ENCODE data around the gene TTC7B.

The TTC7B gene

DNA sequence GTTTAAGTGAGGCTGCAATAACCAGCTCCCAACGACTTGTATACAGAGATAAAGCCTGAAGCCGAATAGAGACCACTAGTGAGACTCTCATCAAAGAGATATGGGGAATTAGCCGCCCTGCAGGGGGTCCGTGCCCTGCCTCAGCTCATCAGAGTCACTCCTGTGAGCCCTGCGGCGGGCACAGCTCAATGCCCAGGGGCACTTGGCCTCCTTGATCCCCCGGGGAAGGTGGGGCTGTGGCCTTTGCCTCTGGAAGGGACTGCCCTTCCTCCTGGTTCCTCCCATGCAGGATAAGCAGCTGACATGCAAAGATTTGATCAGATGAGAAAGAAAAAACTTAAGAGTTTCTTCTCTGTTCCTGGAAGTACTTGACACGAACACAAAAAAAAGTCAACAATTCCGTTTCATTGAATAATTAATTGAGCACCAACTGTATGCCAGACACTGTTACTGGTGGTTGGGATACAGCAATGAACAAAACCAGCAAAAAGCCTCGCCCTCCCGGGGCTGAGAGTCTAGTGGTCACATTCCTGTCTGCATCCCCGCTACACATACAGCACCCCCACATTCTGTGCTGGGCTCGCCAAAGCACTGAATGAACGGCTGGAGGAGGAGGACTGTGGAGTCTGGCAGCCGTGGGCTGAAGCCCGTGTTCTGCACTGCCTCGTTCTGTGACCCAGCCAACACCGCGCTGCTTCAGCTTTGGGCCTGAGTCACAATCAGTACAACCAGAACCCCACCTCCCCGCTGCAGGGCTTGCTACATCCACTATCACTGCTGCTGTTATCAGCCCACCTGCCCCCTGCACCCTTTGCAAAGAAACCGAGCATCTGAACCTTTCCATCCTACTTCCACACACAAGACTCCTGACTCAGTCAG, 10.3 kb downstream of the TTC7B start:
- no peak for DNase-seq (ENCODE audit: low spot score)

DNA sequence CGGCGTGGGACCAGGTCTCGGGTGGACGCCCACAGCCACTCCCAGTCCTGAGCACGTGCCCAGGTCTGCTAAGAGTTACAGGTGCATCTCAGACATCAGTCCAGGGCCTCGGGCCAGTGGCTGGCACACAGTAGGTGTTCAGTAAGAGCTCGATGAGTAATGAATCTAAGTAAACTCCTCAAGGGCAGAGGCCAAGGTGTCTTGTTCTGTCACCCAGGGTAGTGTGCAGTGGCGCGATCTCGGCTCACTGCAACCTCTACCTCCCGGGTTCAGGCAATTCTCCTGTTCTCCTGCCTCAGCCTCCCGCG, 11.2 kb downstream of the TTC7B start:
- no peak for DNase-seq (ENCODE audit: low spot score)

DNA sequence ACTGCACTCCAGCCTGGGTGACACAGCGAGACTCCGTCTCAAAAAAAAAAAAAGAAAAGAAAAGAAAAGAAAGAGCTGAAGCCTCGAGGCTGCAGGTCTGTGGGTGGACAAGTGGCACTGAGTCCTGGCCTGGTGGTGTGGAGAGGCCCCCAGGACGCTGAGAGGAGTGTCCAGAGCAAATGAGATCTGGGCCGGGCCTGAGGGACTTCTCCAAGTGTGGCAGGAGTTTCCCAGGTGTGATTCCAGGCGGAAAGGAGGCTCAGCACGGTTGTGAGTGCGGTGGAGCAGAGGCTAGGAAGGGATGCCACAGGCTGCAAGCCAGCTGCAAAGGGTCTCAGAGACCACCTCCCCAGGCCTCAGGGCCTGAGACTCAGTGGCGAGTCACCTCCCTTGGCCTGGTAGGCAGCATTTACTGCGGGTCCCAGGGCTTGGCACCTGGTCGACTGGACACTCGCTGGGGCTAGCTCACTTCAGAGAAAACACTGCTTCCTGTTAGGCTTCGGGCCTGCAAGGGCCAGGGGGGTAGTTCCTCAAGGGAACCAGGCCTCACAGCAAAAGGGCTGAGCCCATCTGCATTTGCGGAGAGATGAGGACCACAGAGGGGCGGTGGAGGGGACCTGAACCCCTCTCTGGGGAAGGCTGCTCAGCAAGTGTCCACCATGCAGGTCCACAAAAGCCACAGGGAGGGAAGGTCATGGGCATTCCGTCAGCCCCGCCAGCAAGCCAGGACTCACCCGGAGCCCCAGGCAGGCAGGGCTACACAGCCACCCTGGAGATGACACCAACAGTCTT, 11.7 kb downstream of the TTC7B start:
- DNase-seq (ENCODE audit: low spot score): no peak

DNA sequence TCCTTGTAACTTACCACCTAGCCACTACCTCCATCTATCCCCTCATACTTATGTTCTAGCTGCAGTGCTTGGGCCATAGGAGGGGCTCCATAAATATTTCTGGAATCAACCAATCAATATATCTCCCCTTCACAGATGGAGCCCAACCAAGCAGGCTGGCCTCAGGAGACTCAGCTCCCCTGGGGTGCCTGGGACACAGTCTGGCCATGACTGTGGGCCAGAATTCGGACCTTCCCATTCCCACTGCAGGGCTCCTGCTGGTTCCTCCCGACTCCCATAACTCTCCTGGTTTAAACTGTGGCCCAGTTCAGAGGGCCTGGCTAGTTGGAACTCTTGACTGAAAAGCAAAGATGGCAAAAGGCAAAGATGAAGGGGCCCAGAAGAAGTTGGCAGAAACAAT, 13.0 kb downstream of the TTC7B start:
- DNase-seq (ENCODE audit: low spot score): no peak

DNA sequence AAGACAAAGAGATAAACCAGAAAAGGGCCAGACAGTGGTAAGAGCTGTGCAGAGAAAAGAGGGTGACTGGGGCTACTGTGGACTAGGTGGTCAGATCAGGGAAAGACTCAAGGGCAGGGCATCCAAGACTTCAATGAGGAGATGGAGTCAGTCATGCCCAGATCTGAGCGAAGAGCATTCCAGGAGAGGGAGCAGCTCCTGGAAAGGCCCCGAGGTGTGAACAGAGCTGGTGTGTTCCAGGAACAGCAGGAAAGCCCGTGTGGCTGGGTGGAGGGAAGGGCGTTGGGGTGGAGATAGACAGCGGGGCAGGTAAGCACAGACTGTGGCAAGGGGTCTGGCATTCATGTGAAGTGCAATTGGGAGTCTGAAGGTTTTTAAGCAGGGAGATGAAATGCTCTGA, 16.8 kb downstream of the TTC7B start:
- no peak for DNase-seq (ENCODE audit: low spot score)

DNA sequence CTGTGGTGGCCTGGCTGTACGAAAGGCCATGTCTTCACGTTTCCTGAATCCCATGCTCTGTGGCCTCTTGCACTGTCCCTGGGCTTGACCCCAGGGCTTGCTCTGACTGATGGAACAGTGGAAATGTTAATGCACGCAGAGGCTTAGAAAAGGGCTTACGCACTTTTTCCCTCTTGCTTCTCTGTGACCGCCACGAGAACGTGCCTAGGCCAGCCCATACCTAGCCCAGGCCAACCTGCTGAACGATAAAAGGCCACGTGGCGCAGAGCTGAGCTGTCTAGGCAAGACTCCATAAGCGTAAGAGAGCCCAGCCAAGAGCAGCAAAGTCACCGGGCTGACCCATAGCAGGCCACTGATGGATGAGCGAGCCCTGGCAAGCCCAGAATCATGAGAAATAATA, 18.3 kb downstream of the TTC7B start:
- DNase-seq (ENCODE audit: low spot score): no peak

DNA sequence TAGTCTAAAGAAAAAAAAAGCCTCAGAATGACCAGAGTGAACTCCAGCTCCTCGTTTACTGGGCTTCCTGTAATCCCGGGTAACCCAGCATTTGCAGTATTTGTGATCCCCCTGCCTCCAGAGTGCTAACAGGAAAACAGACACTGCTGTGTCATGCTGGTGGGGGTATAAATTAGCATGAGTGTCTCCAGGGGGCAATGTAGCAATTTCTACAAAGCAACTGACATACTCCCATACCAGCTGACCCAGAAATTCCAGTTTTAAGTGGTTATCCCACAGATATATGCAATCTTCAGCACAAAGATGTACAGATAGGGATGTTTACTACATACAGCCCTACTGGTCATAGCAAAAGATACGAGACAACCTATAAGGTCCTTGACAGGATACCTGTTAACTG, 18.8 kb downstream of the TTC7B start:
- DNase-seq (ENCODE audit: low spot score): no peak

DNA sequence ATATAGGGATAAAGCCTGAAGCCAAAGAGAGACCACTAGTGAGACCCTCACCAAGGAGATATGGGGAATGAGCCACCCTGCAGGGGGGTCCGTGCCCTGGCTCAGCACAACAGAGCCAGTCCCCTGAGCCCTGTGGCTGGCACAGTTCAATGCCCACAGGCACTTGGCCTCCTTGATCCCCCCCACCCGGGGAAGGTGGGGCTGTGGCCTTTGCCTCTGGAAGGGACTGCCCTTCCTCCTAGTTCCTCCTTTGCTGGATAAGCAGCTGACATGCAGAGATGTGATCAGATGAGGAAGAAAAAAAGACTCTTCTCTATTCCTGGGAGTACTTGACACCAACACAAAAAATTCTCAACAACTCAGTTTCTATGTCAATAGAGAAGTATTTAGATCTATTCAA, 19.9 kb downstream of the TTC7B start:
- DNase-seq (ENCODE audit: low spot score): no peak

DNA sequence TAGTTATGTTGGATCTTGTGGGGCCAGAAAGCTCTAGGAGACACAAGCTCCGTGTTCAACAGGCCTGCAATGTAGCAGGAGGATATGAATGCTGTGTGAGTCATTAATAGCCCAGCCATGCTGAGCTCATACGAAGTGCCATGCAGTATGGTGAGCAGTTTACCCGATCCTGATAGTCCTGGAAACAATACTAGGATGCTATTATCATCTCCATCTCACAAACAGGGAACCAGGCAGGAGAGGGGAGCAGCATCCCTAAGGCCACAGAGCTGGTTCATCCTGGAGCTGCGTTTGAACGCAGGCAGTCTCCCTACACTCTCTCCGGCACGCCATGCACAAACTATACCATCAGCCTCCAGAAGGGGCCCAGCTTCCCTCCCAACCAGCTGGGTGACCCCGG, 20.5 kb downstream of the TTC7B start:
- DNase-seq (ENCODE audit: low spot score): peak; percentile 31

DNA sequence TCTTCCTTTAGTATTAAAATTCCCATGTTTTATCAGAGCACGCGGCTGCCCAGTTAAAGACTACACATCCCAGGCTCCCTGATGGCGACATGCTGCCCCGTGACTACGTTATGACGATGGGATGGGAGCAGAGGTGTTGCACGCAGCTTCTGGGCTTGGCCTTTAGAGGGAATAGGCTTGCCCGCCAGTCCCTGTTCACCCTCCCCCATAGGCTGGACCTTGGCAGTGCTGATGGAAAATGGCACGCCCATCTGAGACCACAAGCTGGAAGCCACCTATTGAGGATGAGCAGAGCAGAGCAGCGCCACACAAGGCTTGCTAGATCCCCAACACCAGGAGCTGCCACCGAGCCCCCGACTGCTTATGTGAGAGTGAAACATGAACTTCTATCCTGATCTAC, 24.7 kb downstream of the TTC7B start:
- DNase-seq (ENCODE audit: low spot score): peak; percentile 51

DNA sequence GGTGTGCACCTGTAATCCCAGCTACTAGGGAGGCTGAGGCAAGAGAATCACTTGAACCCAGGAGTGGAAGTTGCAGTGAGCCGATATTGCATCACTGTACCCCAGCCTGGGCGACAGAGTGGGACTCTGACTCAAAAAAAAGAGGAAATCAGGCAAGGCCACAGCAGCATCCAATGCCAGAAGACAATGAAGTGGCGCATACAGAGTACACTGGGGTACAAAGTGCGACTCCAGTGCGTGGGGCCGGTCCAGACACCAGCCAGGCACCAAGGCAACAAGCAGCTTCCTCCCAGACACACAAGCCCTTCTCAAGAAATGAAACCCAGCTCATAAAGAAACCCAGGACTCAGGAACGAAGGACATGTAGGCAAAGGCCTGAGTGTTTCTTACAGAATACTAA, 28.2 kb downstream of the TTC7B start:
- DNase-seq (ENCODE audit: low spot score): no peak

DNA sequence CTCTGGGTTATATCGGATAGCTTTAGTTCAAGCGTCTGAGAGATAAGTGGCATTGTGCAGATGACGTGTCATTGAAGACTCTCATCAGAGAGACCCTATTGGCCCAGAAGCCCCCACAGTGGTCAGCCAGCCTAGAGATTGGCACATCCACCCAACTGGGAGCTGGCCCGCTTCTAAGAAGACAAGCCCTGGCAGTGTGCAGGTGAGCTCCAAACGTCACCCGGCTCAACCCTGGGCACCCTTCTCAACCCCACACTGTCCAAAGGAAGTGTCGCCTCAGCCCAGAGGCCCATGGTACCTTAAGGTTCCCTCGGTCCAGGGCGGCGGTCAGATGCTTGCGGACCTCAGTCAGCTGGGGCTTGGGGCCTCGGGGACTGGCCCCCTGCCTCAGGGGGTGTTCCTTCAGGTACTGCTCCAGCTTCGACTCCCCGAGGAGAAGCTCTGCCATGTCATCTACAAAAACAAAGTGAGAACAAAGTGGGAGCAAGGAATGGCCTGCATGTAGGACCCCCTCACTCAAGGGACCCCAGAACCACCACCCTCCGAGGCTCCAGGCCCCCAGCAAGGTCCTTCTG, 30.3 kb downstream of the TTC7B start:
- no peak for DNase-seq (ENCODE audit: low spot score)

DNA sequence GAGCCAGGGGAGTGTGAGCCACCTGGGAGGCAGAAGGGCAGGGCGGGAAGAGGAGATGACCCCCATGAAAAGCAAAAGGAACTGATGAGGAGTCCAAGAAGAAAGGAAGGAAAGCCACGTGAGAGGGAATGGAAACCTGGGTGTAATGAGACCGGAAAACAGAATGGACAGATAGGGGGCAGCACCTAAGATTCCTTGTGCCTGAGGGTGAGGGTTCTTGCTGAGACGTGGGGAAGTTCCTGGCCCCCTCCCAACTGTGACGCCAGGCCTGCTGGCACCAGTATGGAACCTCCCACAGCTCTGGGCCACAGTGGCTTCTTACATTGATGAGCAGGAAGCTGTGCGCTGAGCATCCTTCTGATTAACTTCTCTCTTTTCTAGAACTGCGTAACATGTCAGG, 30.8 kb downstream of the TTC7B start:
- DNase-seq (ENCODE audit: low spot score): no peak

DNA sequence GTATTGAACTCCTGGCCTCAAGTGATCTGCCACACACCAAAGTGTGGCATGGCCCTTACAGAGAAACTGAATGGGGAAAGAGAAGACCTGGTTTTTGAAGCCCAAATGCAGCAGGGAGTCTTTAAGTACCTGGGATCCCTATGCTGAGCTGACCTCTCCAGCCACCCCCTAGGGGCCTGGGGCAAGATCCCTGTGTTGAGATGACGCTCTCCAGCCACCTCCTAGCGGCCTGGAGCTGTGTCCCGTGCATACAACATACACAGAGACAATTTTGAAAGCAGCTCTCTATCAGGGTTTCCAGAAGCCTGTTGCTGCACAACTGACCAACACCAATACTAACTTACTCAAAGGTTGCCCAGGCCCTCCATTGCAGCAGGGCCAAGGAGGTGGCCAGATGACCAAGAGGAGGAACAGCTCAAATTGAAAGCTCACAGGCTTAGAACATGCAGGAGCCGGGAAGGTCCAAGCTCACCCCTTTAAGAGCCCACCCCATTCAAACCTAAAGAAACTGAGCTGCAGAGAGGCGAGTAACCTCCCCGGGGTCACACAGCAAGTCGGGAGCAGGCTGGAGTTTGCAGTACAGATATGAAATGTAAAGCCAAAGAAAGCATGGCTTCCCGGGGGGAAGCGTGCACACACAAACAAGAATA, 31.5 kb downstream of the TTC7B start:
- DNase-seq (ENCODE audit: low spot score): no peak

DNA sequence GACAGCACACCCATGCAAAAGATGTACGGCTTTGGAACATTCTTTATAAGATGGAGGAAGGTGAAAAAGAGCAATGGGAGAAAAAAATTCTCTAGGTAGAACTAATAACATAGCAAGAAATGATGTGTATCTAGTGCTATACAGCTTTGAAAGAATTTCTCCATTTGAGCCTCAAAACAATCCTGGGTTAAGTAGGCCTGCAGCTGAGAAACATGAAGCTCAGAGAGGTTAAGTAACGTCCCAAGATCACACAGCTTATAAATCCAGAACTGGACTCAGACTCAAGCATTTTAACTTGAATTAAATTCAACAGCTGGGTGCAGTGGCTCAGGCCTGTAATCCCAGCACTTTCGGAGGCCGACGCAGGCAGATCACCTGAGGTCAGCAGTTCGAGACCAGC, 32.9 kb downstream of the TTC7B start:
- DNase-seq (ENCODE audit: low spot score): no peak

DNA sequence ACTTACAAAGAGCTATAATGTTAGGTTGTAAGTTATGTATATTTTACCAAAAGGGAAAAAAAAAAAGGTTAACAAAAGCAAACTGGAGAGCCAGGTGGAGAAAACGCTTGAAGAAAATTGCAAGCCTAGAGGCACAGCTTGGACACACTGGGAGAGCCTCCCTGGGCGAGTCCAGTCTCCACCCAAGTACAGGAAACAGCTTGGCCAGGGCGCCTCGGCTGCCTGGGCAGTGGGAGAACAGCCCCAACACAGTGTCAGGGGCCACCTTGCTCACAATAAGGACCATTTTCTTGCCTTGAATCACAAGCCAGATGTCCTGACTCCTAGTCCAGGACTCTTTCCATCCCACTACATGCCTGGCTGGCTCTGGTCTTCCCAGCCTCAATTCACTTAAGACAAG, 33.3 kb downstream of the TTC7B start:
- no peak for DNase-seq (ENCODE audit: low spot score)

DNA sequence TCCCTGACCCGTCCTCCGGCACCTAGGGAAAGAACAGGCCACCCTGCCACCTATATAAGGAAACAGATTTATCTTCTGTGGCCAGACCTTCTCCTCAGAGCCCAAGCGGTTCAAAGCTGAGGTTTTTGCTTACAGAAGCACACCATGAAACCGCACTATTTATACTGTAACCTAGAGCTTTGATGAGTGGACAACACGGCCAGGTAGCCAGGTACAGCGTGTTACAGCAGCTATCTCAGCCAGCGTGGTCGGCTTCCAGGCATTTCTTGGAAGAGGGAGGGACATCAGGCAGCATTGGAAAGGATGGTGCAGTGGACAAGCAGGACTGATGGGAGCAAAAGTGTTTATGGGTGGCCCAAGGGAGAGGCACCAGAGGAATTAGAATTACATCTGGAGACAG, 34.4 kb downstream of the TTC7B start:
- DNase-seq (ENCODE audit: low spot score): peak; percentile 88

DNA sequence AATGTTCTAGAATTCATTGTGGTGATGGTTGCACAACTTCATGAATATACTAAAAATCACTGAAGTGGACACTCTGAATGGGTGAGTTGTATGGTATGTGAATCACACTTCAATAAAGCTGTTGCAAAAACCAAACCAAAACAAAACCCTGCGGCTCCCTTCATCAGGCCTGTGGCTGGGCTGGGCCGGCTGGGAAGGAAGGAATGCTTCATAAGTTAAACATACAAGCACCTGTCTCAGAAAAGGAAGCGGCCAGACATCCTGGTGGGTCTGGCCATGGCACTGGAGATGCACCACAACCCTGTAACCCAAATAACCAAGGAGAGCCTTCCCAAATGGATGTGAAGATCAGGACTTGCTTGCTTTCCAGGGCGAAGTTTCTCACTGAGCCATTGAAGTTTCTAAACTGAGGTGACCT, 34.9 kb downstream of the TTC7B start:
- peak; percentile 94 for DNase-seq (ENCODE audit: low spot score)

DNA sequence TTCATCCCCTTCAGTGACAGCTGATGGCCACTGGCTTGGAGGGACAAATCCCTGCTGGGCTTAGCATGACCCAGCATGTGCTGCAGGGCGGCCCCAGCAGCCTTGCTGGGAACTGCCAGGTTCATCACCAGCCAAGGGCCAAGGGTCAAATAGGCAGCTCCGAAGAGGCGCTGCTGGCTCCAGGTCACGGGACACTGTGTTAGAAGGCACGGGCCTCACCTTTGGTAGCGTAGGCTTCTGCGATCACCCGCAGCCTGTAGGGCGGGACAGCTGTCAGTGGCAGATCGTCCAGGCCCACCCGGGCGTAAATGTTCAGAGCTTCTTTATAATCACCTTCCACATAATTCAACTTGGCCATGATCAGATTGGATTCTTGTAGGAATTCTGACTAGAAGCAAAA, 35.7 kb downstream of the TTC7B start:
- DNase-seq (ENCODE audit: low spot score): no peak

DNA sequence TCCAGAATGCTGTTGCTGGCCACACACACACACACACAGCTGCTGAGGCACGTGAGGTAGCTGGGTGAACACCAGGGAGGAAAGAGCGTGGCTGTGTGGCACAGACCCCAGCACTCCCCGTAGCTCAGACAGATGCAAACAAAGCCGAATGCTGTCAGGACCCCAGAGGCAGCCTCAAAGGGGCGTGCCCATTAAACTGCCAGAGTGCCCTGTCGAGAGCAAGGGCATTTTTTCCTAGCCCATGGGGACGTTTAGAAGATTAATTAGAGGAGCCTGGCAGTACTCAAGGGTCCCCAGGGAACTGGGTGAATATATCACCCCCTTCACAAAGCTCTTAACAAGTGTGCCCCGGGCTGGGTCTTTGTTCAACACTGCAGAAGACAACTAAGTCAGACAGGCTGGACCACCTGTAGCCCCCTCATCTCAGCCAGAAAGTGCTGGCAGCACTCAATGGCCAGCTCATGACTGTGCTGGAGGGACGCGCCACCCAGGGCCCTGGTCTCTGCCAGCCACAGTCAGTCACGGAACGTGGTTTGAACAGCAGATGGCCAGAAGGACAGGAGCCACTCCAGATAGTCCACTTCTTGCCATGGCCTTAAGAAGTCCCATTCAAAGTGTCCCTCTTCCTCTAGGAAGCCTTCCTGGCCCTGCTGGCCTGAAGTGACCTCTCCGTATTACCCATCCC, 37.5 kb downstream of the TTC7B start:
- DNase-seq (ENCODE audit: low spot score): no peak

DNA sequence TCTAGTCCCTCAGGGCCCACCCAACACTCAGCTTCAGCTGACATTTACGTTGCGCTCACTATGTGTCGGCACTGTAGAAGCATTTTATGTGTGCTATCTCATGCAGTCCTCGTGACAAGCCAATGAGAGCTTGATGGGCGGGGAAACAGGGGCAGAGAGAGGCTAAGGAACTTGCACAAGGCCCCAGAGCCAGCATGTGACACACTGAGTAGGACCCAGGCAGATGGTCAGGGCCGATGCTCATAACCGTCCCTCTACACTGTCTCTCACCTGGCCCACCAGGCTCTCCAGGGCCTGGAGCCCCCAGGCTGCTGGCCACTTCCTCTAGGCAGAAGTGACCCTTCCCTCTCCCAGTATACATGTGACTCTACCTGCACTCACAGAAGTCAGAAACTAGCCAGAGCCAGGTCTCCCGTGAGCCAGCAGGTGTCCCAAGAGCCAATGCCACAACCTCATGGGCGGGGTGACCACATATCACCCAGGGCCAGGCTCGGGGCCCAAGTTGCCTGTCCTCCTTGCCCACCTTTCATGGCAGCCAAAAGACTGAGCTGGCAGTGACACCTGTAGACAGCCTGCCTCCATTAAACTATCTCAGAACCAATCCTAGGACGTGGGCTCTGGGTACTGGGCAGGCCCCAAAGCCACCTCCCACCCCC, 38.3 kb downstream of the TTC7B start:
- DNase-seq (ENCODE audit: low spot score): no peak

DNA sequence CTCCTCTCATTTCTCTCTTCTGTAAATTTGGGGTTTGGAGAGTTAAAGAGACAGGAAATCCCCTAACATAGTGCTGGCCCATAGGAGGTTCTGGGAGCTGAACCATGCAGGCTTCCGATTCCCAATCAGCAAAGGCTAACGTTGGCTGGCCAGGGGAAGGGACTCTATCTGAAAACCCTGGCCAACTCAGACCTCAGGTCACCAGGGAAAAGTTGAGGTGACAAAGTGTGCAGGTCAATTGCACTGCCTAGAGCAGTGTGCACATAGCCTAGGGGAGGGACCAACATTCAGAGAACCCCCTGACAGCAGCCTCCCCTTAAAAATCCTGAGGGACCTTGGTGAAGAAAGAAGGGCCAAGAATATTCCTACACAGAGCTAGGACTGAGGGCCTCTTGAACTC, 38.9 kb downstream of the TTC7B start:
- no peak for DNase-seq (ENCODE audit: low spot score)
